ENCODE data around the gene CD68.

Gene CD68

GRCh38 chr17:7570351-7570750 lies 9.1 kb upstream of the CD68 start:
- Mint-ChIP-seq H3K27ac (no peak overlapping the region), H3K4me1 (ENCODE audit: low read depth) (peaks cover 51% of the 10 kb centered on the region), H3K36me3 (ENCODE audit: low read depth) (peaks cover 81% of the 10 kb centered on the region), H3K27me3 (no peaks in the 10 kb centered on the region), H3K9me3 (no peaks in the 10 kb centered on the region), H3K4me3 (no peak overlapping the region)

GRCh38 chr17:7572338-7572587 lies 7.2 kb upstream of the CD68 start:
- H3K4me3 Mint-ChIP-seq: peak overlapping the region; percentile 95
- H3K9me3 Mint-ChIP-seq: no peaks in the 10 kb centered on the region
- peaks cover 86% of the 10 kb centered on the region for H3K36me3 Mint-ChIP-seq (ENCODE audit: low read depth)
- peak overlapping the region; percentile 99 for H3K27ac Mint-ChIP-seq
- H3K27me3 Mint-ChIP-seq: no peaks in the 10 kb centered on the region
- H3K4me1 Mint-ChIP-seq (ENCODE audit: low read depth): peaks cover 66% of the 10 kb centered on the region

- peak overlapping the region; percentile 95 for H3K4me3 Mint-ChIP-seq
- H3K4me1 Mint-ChIP-seq (ENCODE audit: low read depth): peaks cover 67% of the 10 kb centered on the region
- H3K27ac Mint-ChIP-seq: peak overlapping the region; percentile 99
- peaks cover 86% of the 10 kb centered on the region for H3K36me3 Mint-ChIP-seq (ENCODE audit: low read depth)
- H3K9me3 Mint-ChIP-seq: no peaks in the 10 kb centered on the region
- H3K27me3 Mint-ChIP-seq: no peaks in the 10 kb centered on the region
Measured at GRCh38 chr17:7572588-7573323, 6.7 kb upstream of the CD68 start.

GRCh38 chr17:7573324-7574080 lies 5.9 kb upstream of the CD68 start:
- Mint-ChIP-seq H3K27ac (peak overlapping the region; percentile 99), H3K27me3 (no peaks in the 10 kb centered on the region), H3K4me1 (ENCODE audit: low read depth) (peaks cover 74% of the 10 kb centered on the region), H3K36me3 (ENCODE audit: low read depth) (peaks cover 91% of the 10 kb centered on the region), H3K4me3 (peak overlapping the region; percentile 95), H3K9me3 (no peaks in the 10 kb centered on the region)

GRCh38 chr17:7574176-7574953 lies 5.1 kb upstream of the CD68 start:
- H3K4me3 Mint-ChIP-seq: peak overlapping the region; percentile 95
- H3K27me3 Mint-ChIP-seq: no peaks in the 10 kb centered on the region
- peak overlapping the region; percentile 99 for H3K27ac Mint-ChIP-seq
- no peaks in the 10 kb centered on the region for H3K9me3 Mint-ChIP-seq
- H3K4me1 Mint-ChIP-seq (ENCODE audit: low read depth): peaks cover 79% of the 10 kb centered on the region
- peaks cover 93% of the 10 kb centered on the region for H3K36me3 Mint-ChIP-seq (ENCODE audit: low read depth)

- no peaks in the 10 kb centered on the region for H3K27me3 Mint-ChIP-seq
- no peaks in the 10 kb centered on the region for H3K9me3 Mint-ChIP-seq
- peaks cover 91% of the 10 kb centered on the region for H3K36me3 Mint-ChIP-seq (ENCODE audit: low read depth)
- peak overlapping the region; percentile 95 for H3K4me3 Mint-ChIP-seq
- H3K4me1 Mint-ChIP-seq (ENCODE audit: low read depth): peaks cover 90% of the 10 kb centered on the region
- H3K27ac Mint-ChIP-seq: peak overlapping the region; percentile 99
Measured at GRCh38 chr17:7575481-7575883, 4.0 kb upstream of the CD68 start.

GRCh38 chr17:7575959-7576358 lies 3.5 kb upstream of the CD68 start:
- Mint-ChIP-seq H3K9me3 (no peaks in the 10 kb centered on the region), H3K4me3 (peak overlapping the region; percentile 95), H3K36me3 (ENCODE audit: low read depth) (peaks cover 91% of the 10 kb centered on the region), H3K27ac (peak overlapping the region; percentile 99), H3K27me3 (no peaks in the 10 kb centered on the region), H3K4me1 (ENCODE audit: low read depth) (peaks cover 90% of the 10 kb centered on the region)

- peak overlapping the region; percentile 95 for H3K4me3 Mint-ChIP-seq
- H3K36me3 Mint-ChIP-seq (ENCODE audit: low read depth): peaks cover 91% of the 10 kb centered on the region
- no peaks in the 10 kb centered on the region for H3K9me3 Mint-ChIP-seq
- no peaks in the 10 kb centered on the region for H3K27me3 Mint-ChIP-seq
- H3K4me1 Mint-ChIP-seq (ENCODE audit: low read depth): peaks cover 90% of the 10 kb centered on the region
- H3K27ac Mint-ChIP-seq: peak overlapping the region; percentile 99
Measured at GRCh38 chr17:7576432-7576937, 3.0 kb upstream of the CD68 start.

GRCh38 chr17:7577327-7578199 lies 1.9 kb upstream of the CD68 start:
- Mint-ChIP-seq H3K9me3 (no peaks in the 10 kb centered on the region), H3K36me3 (ENCODE audit: low read depth) (peaks cover 90% of the 10 kb centered on the region), H3K27ac (peak overlapping the region; percentile 99), H3K4me1 (ENCODE audit: low read depth) (peaks cover 93% of the 10 kb centered on the region), H3K4me3 (peak overlapping the region; percentile 95), H3K27me3 (no peaks in the 10 kb centered on the region)

GRCh38 chr17:7579834-7580603 lies 581 bp downstream of the CD68 start:
- H3K4me3 Mint-ChIP-seq: peak overlapping the region; percentile 70
- peaks cover 96% of the 10 kb centered on the region for H3K4me1 Mint-ChIP-seq (ENCODE audit: low read depth)
- no peaks in the 10 kb centered on the region for H3K27me3 Mint-ChIP-seq
- H3K9me3 Mint-ChIP-seq: no peaks in the 10 kb centered on the region
- H3K36me3 Mint-ChIP-seq (ENCODE audit: low read depth): peaks cover 77% of the 10 kb centered on the region
- H3K27ac Mint-ChIP-seq: peak overlapping the region; percentile 99

- Mint-ChIP-seq H3K36me3 (ENCODE audit: low read depth) (peaks cover 70% of the 10 kb centered on the region), H3K27me3 (no peaks in the 10 kb centered on the region), H3K4me1 (ENCODE audit: low read depth) (peaks cover 94% of the 10 kb centered on the region), H3K27ac (peak overlapping the region; percentile 71), H3K4me3 (peak overlapping the region; percentile 42), H3K9me3 (no peaks in the 10 kb centered on the region)
Measured at GRCh38 chr17:7580604-7581575, 1.5 kb downstream of the CD68 start.

- Mint-ChIP-seq H3K9me3 (no peaks in the 10 kb centered on the region), H3K4me1 (ENCODE audit: low read depth) (peaks cover 78% of the 10 kb centered on the region), H3K27me3 (no peaks in the 10 kb centered on the region), H3K36me3 (ENCODE audit: low read depth) (peaks cover 60% of the 10 kb centered on the region), H3K27ac (peak overlapping the region; percentile 100), H3K4me3 (peak overlapping the region; percentile 92)
Measured at GRCh38 chr17:7582396-7583252, 3.2 kb downstream of the CD68 start.

Data from stimulated activated naive CD8-positive, alpha-beta T cell treated with anti-CD3 and anti-CD28 coated beads, Interleukin-15, Interleukin-2, amounts not matched to agents 100 ng/mL and 50 ng/mL, for 24 hours (primary cell).